Dedifferentiated amniotic fluid mesenchymal stem cell (primary cell): ENCODE data around the gene POLG2.
A peak's percentile ranks its signal among the peaks of the same experiment; 100 is the strongest.

Experiments used
- DNase-seq: peaks from one replicate; pipeline ENCODE4 v3.0.0-alpha.2; 2016; ENCODE audit errors: extremely low spot score

Gene POLG2

GRCh38 chr17:64496786-64497564 lies at the start of gene POLG2:
Gene POLG2, minus strand, starts transcription at chr17:64497054. Its CDS starts 86 bp downstream, at chr17:64496968.
- DNase-seq = peak; percentile 86

GRCh38 chr17:64544742-64545141 lies 47.9 kb upstream of the POLG2 start:
- DNase-seq = no peak

DNA sequence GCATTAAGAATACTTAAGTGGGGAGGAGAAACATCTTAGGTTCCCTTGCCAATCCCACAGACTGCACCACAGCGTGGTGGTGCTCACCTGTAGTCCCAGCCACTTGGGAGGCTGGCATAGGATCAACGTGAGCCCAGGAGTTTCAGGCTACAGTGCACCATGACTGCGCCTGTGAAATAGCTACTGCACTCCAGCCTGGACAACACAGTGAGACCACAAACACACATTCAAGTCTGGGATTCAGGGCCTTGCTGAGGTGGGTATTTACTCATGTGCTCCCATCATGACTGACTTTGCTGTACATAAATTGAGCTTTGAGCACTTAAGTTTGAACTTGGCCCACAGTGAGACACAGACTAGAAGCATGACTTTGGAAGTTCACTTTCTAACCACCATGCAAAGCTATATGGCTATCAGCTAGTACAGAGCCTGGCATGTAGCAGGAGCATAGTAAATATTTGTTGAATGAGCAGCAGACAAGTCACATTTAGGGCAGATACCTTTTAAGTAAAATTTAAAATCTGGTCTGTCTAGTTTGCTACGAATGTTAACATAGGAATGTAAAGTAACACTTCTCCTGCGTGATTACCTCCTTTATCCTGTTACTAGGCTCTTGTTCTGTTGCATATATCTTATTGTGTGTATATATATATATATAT lies 43.4 kb upstream of the POLG2 start:
- DNase-seq = no peak

DNA sequence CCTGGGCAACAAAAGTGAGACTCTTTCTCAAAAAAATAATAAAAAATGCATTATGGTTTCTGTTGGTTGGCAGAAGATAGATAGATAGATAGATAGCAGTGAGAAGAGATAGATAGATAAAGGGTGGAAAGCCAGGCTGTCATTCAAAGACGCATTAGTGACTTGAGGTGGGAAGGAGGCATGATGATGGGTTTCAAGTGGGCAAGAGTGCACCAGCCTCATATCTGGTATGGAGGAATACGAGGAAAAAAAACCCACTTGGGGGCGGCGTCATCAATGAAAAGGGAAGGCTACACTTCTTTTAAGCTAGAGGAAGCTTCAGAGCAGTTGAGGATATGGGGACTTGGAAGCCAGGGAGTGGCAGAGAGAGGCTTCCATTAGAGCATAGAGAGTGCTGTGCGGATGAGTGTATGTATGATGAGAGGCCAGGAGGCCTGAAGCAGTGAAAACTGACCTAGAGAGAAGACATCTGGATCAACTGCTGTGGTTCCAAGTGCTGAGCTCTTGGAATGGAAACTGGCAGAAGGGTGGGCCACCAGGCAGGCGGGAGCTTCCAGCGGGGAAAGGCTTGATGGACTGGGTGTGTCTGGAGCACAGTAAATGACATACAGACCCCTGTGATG lies 41.8 kb upstream of the POLG2 start:
- no peak for DNase-seq

- no peak for DNase-seq
Measured at GRCh38 chr17:64537488-64537887, 40.6 kb upstream of the POLG2 start.

- DNase-seq = no peak
Measured at GRCh38 chr17:64536913-64537312, 40.1 kb upstream of the POLG2 start.

DNA sequence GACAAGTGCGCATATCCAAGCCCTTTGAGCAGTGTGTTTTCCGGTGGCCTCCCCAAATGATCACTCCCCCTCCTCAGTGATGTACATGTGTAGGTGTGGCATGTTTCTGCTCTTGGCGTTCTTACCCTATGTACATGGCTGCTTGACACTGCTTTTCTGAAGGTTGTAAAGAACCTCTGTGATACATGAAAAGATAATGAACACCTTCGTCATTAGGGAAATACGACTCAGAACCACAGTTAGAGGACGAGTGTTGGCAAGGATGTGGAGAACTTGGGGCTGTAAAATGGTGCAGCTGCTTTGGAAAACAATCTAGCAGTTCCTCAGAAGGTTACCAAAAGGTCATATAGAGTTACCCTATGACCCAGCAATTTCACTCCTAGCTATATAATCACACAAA lies 38.5 kb upstream of the POLG2 start:
- DNase-seq = no peak

GRCh38 chr17:64534187-64534586 lies 37.3 kb upstream of the POLG2 start:
- DNase-seq = no peak

GRCh38 chr17:64533784-64534183 lies 36.9 kb upstream of the POLG2 start:
- no peak for DNase-seq

- DNase-seq = no peak
Measured at GRCh38 chr17:64532409-64532808, 35.6 kb upstream of the POLG2 start.

DNA sequence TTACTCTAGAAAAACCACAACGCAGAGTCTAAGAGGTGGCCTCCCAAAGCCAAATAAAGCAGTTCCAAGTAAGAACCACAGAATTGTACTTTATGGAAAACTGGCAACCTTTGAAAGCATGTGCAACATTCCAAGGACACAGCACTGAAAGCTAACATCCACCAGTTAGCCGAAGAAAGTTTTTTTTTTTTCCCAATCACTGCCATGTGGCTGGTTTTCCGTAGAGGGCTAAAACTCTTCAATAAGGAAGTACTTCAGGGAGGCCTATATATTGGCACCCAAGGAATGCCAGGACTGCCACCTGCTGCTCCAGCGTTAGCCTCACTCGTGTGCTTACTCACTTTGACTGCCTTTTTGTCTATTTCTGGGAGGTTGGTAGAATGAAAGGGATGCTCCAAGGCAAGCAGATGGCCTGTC lies 35.1 kb upstream of the POLG2 start:
- DNase-seq = no peak

GRCh38 chr17:64529221-64529620 lies 32.4 kb upstream of the POLG2 start:
- no peak for DNase-seq

DNA sequence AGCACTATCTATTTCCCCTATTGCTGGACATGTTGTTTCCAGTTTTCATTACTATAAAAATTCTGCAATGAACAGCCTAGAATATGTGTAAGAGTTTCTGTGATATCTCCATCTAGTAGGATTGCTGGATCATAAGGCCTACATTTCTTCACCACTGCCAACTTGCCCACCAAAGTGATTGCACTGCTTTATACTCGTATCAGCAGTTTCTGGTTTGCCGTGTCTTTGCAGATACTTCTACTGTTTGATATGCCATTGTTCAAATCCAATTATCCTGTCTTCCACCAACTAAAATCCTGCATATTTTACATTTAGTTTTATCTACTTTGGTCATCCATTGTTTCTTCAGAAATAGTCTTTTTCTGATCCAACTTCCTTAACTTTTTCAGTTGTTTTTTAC lies 31.1 kb upstream of the POLG2 start:
- DNase-seq = no peak

GRCh38 chr17:64520359-64520758 lies 23.5 kb upstream of the POLG2 start:
- no peak for DNase-seq

GRCh38 chr17:64519601-64520000 lies 22.7 kb upstream of the POLG2 start:
- no peak for DNase-seq

DNA sequence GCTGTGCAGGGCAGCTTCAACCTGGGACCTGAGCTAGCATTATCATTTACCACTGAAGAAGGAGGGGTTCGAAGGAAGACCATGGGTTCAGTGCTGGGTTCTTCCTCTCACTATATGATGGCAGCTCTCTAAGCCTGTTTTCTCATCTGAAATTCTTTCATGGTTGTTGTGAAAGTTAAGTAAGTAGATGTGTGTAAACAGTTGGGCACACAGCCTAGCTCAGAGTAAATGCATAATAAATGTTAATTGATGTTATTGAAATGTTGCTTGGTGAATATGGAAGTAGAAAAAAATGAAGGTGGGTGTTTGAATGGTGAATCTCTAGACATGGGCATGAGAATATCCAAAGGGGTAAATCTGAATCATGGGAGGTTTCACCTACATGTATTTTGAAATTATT lies 19.0 kb upstream of the POLG2 start:
- DNase-seq = no peak

- no peak for DNase-seq
Measured at GRCh38 chr17:64515419-64515818, 18.6 kb upstream of the POLG2 start.

- DNase-seq = no peak
Measured at GRCh38 chr17:64509179-64509578, 12.3 kb upstream of the POLG2 start.

DNA sequence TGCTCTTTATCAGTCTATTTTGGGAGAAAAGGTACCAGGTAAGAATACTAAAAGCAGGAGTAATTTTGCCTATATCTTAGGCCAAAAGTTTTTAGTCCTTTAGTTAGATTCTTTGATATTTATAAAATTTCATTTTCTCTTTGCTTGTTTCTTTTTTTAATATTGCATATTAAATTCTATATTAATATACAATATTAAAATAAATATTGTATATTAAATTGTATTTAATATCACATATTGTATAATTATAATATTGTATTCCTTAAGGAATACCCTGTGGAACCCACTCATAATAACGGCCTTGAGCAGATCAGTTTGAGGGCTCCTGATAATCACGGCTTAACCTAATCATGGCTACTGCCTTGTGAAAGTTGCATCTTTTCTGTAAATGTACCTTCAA lies 11.8 kb upstream of the POLG2 start:
- DNase-seq = no peak

DNA sequence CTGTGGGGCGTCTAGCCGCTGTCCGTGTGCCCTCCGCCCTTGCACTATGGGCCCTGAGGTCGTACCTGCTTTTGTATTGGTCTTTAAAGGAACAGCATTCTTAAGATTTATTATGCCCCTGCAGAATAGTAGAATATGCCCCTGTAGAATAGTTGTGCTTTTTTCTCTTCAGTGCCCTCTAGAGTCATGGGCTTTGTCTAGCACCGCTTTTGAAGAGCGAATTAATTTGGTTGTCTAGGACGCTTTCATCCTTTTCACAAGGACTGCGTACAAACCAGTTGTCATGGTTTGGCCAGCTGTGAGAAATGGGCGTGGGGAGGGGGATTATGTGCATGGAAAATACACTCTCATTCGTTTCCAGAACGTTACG lies 10.5 kb upstream of the POLG2 start:
- peak; percentile 89 for DNase-seq

- DNase-seq = peak; percentile 97
Measured at GRCh38 chr17:64506576-64507412, 9.9 kb upstream of the POLG2 start, which contains the start of gene CEP95. Gene CEP95, plus strand, starts transcription at chr17:64506977. Its CDS starts 121 bp downstream, at chr17:64507098.

DNA sequence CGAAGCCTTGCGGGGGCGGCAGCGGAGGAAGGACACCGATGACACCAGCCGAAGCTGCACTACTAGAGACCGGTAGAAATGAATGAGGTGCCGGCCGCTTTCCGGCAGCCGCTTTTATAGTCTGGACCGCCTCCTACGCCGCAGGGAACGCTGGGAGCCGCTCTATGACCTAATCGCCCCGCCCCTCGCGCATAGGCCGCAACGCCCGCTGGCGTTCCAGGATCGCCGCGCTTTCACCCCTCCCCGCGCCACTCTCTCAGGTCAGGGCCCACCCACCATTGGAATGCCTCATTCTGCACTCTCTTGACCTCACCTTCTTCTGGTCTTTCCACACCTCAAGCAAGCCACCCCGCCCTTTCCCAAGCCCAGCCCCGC lies 9.3 kb upstream of the POLG2 start, which contains the start of gene DDX5:
Gene DDX5, minus strand, starts transcription at position 89 of the 375 bp plus-strand sequence. CDS start 170 bp downstream, outside the sequence.
- peak; percentile 93 for DNase-seq
